NOMO-1 (cell line): ENCODE results near the gene EEF2K.
"Not testable (repeated sequence)": the region's sequence is repeated elsewhere in the genome, so short reads cannot be mapped to it uniquely, and the experiment has no call there.

Experiments used
- DNase-seq, 2 experiments: peaks; one replicate each; lab custom pipeline; 2025; ENCODE audit not compliant: unreplicated experiment in 2 of 2; lab: John Stamatoyannopoulos, UW

Gene EEF2K

DNA sequence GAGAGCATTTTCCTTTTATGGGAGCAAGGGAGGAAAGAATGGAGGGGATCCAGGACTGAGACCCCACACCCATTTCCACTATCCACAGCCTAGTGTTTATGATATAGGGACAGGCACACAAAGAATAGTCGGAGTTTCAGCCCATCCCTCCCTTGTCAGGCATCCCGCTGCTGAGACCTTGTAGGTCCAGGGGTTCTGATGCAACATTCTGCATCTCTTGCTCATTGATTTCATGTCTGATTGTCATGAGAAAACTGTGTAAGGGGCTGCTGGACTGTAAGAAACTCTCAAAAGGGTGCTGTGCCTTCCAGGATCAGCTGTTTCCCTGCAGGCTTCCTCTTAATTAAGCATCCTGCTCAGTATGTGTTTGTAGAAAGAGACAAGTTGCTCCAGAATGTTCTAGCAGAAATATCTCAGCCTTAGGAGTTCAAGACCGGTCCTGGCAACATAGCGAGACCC, 85.8 kb downstream of the EEF2K start:
- no peak for DNase-seq

GRCh38 chr16:22292320-22292719, 86.2 kb downstream of the EEF2K start:
- DNase-seq = no peak

GRCh38 chr16:22293137-22294106, 87.3 kb downstream of the EEF2K start:
- DNase-seq = no peak

DNA sequence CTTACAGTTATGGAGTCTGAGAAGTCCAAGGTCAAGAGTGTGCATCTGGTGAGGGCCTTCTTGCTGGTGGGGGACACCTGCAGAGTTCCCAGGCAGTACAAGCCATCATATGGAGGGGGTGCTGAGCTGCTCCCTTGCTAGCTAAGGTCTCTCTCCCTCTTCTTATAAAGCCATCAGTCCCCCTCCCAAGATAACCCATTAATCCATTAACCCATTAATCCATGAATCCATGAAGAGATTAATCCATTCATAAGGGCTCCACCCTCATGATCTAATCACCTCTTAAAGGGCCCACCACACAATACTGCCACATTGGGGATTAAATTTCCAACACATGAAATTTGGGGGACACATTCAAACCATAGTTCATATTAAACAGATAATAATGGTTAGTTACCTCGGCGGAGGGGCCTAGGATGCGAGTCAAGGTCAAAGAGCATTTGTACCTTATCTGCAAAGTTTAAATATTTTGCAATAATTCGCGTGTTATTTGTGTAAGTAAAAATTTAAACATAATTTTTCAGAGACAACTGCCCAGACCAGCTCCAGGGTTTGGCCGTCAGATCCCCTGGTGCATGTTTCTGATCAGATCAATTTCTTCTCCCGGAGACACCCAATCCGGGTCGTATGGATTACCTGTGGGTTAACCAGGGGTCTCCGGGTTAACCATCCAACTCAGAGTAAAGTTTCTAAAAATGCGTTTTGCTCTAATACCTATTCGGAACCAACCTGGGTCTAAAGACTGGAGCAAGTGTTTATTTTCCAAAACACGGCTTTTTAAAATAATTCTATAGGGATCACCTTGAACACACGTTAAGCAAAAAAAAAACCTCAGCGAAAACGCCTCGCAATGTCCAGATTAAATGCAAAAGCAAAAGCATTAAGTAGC, 90.4 kb downstream of the EEF2K start:
- peak in 1 of 2 experiments; percentile 24 for DNase-seq

DNA sequence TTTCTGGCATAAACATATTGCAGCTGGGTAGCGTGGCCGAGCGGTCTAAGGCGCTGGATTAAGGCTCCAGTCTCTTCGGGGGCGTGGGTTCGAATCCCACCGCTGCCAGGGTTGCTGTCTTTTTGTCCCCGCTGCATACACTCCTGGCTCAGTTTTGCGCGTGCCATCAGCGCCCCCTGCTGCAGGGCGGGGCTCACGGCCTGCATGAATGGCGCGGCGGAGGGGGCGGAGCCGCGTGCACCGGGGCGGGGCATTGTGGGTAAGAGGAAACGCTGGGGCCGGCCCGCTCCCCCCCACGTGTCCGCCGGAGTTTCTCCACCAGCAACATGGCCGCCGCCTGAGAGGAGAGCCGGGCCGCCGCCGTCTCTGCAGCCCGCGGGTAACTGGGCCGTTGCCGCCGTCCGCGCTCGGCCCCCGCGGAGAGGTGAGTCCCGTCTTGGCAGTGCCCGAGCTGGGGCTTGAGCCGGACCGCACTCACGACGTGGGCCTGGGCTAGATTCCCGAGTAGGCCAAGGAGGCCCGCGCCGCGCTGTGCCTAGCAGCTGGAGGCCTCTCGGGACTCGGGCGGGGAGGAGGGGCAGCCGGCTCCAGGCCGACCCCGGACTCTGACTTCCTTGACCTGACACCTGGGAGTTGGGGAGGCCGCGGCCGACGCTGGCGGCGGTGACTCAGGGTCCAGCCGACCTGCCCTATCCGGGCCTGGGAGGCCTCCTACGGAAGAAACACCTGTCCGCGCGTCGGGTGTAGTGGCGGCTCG, 91.2 kb downstream of the EEF2K start, which contains the start of gene POLR3E:
Gene POLR3E, plus strand, starts transcription at position 296 of the 757 bp plus-strand sequence. CDS start 5,560 bp downstream, outside the sequence.
- DNase-seq = peak; percentile 93 to 95

DNA sequence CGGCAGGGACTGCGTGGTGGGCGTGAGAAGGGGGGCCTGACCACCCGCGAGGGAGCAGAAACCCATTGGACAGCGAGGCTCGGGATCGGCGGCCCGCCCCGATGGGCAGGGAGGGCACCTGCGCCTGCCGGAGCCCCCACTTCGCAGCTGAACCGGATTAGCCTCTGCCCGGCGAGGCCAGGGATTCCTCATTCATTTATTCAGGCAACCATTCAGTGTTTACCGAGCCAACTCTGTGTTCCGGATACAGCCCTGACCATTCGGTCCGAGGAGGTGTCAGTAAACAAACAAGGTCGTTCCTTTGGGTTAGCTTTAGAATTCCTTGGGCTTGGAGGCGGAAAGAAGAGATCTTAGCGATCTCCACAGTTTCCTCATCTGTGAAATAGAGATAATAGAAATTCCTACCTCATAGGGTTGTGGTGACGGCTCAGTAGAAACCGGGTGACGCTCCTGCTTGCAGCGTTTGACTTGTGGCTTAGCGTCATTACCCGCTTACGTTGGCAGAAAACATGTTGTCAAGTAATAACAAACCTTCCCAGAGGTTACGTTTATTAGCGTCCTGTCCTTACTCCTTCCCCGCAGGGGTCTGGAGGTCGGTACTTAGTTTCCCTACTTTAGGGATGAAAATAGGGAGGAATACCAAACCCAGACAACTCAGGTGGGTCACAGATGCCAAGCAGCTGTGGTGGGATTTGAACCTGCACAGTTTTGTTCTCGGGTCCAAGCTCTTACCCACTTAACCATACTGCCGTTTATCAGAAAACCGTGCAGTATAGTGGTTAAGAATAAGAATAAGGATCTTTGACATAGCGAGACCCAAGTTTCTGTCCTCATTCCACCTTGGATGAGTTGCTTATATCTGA, 92.0 kb downstream of the EEF2K start:
- peak; percentile 56 to 80 for DNase-seq

DNA sequence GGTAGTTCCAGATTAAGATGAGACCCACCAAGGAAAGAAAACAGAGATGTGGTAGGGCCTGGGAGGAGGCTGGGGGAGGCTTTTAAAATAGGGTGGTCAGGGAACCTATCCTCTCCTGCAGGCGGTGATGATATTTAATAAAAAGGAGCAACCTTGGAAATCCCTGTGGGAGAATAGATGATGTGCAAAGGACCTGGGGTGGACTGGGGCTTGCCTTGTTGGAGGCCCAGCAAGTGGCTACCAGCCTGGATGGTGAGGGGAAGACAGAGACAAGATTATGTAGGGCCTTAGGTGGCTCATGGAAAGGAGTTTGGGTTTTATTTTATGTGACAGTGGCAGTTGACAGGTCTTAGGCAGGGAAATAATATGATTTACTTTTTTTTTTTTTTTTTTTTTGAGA, 93.0 kb downstream of the EEF2K start:
- no peak for DNase-seq

- peak in 1 of 2 experiments; percentile 10 for DNase-seq
Observed at GRCh38 chr16:22300427-22301071, 94.5 kb downstream of the EEF2K start.

DNA sequence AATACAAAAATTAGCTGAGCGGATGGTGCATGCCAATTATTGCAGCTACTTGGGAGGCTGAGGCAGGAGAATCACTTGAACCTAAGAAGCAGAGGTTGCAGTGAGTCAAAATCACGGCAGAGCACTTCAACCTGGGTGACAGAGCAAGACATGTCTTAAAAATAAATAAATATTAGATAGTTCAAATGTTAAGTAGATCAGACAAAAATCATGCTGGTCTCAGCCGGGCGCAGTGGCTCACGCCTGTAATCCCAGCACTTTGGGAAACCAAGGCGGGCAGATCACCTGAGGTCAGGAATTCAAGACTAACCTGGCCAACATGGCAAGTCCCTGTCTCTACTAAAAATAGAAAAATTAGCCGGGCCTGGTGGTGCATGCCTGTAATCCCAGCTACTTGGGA, 95.3 kb downstream of the EEF2K start:
- not testable (repeated sequence) for DNase-seq

DNA sequence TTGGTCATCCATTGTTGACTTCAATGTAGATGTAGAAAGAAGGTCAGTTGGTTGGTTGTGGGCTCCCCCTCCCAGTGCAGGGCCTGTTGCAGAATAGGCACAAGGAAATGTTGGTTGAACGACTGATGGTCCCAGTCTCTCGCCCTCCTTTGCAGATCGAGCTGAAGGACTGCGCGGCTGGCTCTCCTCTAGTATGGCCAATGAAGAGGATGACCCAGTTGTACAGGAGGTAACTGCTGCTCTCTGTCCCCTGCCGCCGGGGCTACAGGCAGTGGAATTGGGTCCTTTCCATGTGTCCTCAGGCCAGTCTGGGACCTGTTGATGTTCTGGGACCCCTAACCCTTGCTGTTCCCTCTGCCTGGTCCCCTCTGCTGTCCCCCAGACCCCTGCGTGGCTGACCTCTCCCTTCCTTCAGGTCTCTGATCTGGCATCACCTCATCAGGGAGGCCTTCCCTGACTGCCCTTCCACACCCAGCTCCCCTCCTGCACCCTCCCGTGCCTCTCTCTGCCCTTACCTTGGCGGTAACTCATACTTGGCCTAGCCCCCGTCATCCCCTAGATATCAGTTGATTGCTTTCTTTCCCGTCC, 96.8 kb downstream of the EEF2K start:
- DNase-seq = no peak

- no peak for DNase-seq
Observed at GRCh38 chr16:22304411-22304810, 98.3 kb downstream of the EEF2K start.

- no peak for DNase-seq
Observed at GRCh38 chr16:22306788-22307187, 100.7 kb downstream of the EEF2K start.

DNA sequence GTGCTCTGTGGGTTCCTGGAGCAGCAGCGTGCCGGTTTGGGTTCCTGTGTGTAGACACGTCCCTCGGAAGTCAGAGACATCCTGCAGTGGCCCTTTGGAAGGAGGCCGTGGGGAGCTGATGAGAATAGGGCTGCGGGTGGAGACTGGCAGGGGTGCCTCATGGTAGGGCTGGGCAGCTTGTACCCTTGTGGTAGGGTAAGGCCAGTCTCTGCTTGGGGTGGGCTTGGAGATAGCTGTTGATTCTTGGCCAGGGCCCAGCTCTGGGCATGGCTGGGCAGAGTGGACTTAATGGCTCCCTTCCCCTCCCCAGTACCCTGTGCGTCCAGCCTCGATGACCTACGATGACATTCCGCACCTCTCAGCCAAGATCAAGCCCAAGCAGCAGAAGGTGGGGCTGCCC, 101.8 kb downstream of the EEF2K start:
- no peak for DNase-seq

DNA sequence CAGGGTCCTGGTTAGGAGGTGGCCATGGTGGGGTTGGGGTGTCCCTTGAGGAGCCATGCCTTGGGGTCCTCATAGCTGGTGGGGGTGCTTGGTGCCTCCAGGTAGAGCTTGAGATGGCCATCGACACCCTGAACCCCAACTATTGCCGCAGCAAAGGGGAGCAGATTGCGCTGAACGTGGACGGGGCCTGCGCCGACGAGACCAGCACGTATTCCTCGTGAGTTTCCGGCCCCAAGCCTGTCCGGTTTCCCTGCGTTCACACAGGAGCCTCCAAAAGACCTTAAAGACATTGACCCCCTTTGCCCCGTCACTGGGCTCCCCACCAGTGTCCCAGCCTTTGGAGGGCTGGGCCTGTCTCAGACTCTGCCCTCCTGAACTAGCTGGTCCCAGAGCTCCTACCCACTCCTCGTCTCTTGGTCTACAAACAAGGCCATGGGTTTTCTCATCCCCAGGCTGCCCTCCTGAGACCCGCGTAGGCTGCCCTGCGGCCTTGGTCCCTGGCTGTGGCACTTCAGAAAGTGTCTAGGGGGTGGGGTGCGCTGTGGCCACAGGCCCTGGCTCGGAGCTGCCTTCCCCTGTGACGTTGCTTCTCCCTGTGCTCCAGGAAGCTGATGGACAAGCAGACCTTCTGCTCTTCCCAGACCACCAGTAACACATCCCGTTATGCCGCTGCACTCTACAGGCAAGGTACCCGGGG, 102.9 kb downstream of the EEF2K start:
- DNase-seq = no peak

- DNase-seq = no peak
Observed at GRCh38 chr16:22311520-22311919, 105.4 kb downstream of the EEF2K start.

- no peak for DNase-seq
Observed at GRCh38 chr16:22312897-22313781, 107.1 kb downstream of the EEF2K start.

DNA sequence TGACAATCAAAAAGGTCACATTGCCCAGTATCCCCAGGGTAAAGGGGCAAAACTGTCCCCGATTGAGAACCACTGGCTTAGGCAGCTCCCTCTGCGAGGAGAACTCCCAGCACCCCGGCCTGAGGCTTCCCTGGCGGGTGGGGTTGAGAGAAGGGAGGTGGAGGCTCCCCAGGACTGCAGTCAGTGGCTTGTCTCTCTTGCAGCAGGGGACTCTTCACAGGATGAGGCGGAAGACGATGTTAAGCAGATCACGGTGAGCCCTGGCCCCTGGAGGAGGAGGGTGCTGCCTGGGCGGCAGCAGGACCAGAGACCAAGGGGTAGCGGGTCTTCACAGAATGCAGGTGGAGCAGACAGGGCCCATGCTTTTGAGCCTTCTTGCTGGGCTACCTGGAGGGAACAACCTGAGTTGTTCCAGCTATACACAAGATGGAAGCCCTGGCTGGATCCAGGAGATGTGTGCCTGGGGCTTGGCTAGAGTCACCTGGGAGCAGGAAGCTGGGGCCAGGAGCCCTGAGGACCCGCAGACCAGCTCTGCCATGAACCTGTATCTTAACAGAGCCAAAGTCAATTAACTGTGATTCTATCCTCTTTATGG, 107.9 kb downstream of the EEF2K start:
- DNase-seq = no peak
